H9 (cell line): ENCODE measurements around the gene ZNF358. TPM values are rescaled to one million over a fixed set of nuclear protein-coding genes. Genes with fewer than 3 reads are reported as not detected.

Experiments
- DNase-seq: peaks from one replicate; pipeline ENCODE4 v3.0.0-alpha.2; 2017
- H2AFZ ChIP-seq: one replicate; pipeline ENCODE4 v1.6.1; 2013; ENCODE audit warnings: mild to moderate bottlenecking, low read length, control low read depth, moderate library complexity
- H2AK5ac ChIP-seq: 2 replicates; pipeline ENCODE4 v1.6.1; 2013; ENCODE audit warnings: low read length, control low read depth, mixed read lengths; ENCODE audit not compliant: insufficient read length
- H2BK120ac ChIP-seq: one replicate; pipeline ENCODE4 v1.6.1; 2013; ENCODE audit warnings: low read depth, mild to moderate bottlenecking, low read length, control low read depth, inconsistent platforms; ENCODE audit not compliant: poor library complexity, severe bottlenecking
- H2BK12ac ChIP-seq: 2 replicates; pipeline ENCODE4 v1.6.1; 2013; ENCODE audit warnings: low read length, control low read depth, mixed read lengths, low read depth; ENCODE audit not compliant: insufficient read length
- H2BK15ac ChIP-seq: 2 replicates; pipeline ENCODE4 v1.6.1; 2013; ENCODE audit warnings: low read depth, low read length, control low read depth
- H2BK20ac ChIP-seq: one replicate; pipeline ENCODE4 v1.6.1; 2013; ENCODE audit warnings: low read depth, mild to moderate bottlenecking, low read length, control low read depth, inconsistent platforms; ENCODE audit not compliant: poor library complexity, severe bottlenecking
- H2BK5ac ChIP-seq: 2 replicates; pipeline ENCODE4 v1.6.1; 2013; ENCODE audit warnings: low read length, control low read depth, mixed read lengths; ENCODE audit not compliant: insufficient read length
- H3K14ac ChIP-seq: 2 replicates; pipeline ENCODE4 v1.6.1; 2013; ENCODE audit warnings: low read length, control low read depth; ENCODE audit not compliant: insufficient read depth
- H3K18ac ChIP-seq: 2 replicates; pipeline ENCODE4 v1.6.1; 2013; ENCODE audit warnings: low read depth, mild to moderate bottlenecking, mixed read lengths, low read length, control low read depth; ENCODE audit not compliant: insufficient read length
- H3K23ac ChIP-seq: 2 replicates; pipeline ENCODE4 v1.6.1; 2013; ENCODE audit warnings: low read length, control low read depth, mixed read lengths, low read depth; ENCODE audit not compliant: insufficient read length
- H3K23me2 ChIP-seq: 2 replicates; pipeline ENCODE4 v1.6.1; 2013; ENCODE audit warnings: low read depth, mild to moderate bottlenecking, mixed read lengths, low read length, control low read depth; ENCODE audit not compliant: insufficient read length, poor library complexity, severe bottlenecking
- H3K27ac ChIP-seq: 2 replicates; pipeline ENCODE4 v1.5.1; 2013; ENCODE audit warnings: low read length, control low read depth, mixed read lengths, low read depth; ENCODE audit not compliant: insufficient read length
- H3K27me3 ChIP-seq: 2 replicates; pipeline ENCODE4 v1.6.1; 2013; ENCODE audit warnings: low read length, control low read depth, inconsistent platforms; ENCODE audit not compliant: insufficient read depth
- H3K4ac ChIP-seq: 2 replicates; pipeline ENCODE4 v1.6.1; 2013; ENCODE audit warnings: low read depth, mild to moderate bottlenecking, control low read depth, inconsistent platforms, low read length, moderate library complexity
- H3K4me1 ChIP-seq: 2 replicates; pipeline ENCODE4 v1.6.1; 2013; ENCODE audit warnings: low read length, control low read depth, inconsistent platforms; ENCODE audit not compliant: insufficient read depth
- H3K4me2 ChIP-seq: 2 replicates; pipeline ENCODE4 v1.6.1; 2013; ENCODE audit warnings: low read length, control low read depth, mixed read lengths; ENCODE audit not compliant: insufficient read length, insufficient read depth
- H3K56ac ChIP-seq: 2 replicates; pipeline ENCODE4 v1.6.1; 2013; ENCODE audit warnings: low read depth, mild to moderate bottlenecking, mixed read lengths, low read length, control low read depth; ENCODE audit not compliant: insufficient read length
- H3K79me1 ChIP-seq: 2 replicates; pipeline ENCODE4 v1.6.1; 2013; ENCODE audit warnings: low read depth, mild to moderate bottlenecking, moderate library complexity, low read length, control low read depth, inconsistent platforms; ENCODE audit not compliant: insufficient read depth, poor library complexity, severe bottlenecking
- H3K79me2 ChIP-seq: 2 replicates; pipeline ENCODE4 v1.6.1; 2013; ENCODE audit warnings: low read length, control low read depth, inconsistent platforms; ENCODE audit not compliant: insufficient read depth
- H3K9ac ChIP-seq: 2 replicates; pipeline ENCODE4 v1.6.1; 2013; ENCODE audit warnings: low read length, control low read depth, mixed read lengths; ENCODE audit not compliant: insufficient read length; ENCODE audit errors: extremely low read depth
- H3K9me3 ChIP-seq: one replicate; pipeline ENCODE4 v1.6.1; 2013; ENCODE audit warnings: low read depth, low read length, inconsistent platforms; ENCODE audit not compliant: control insufficient read depth
- H3T11ph ChIP-seq: one replicate; pipeline ENCODE4 v1.6.1; 2013; ENCODE audit warnings: mild to moderate bottlenecking, low read length, control low read depth, inconsistent platforms
- H4K20me1 ChIP-seq: one replicate; pipeline ENCODE4 v1.6.1; 2013; ENCODE audit not compliant: control insufficient read depth, insufficient read length, insufficient read depth
- H4K5ac ChIP-seq: 2 replicates; pipeline ENCODE4 v1.6.1; 2013; ENCODE audit warnings: low read depth, mild to moderate bottlenecking, mixed read lengths, low read length, control low read depth; ENCODE audit not compliant: insufficient read length
- H4K8ac ChIP-seq: replicated peaks from 2 replicates; pipeline ENCODE4 v1.6.1; 2013; ENCODE audit warnings: low read length, control low read depth, mixed read lengths, low read depth; ENCODE audit not compliant: insufficient read length
- H4K91ac ChIP-seq: 2 replicates; pipeline ENCODE4 v1.6.1; 2013; ENCODE audit warnings: low read depth, mild to moderate bottlenecking, moderate library complexity, mixed read lengths, low read length, control low read depth; ENCODE audit not compliant: insufficient read length
- H3K27ac Mint-ChIP-seq, 3 experiments: 2 replicates in 2 of 3; 3 replicates in 1 of 3; pipeline ENCODE4 v1.8.0; 2020 to 2021; ENCODE audit warnings: mixed read lengths in 3 of 3, mild to moderate bottlenecking in 1 of 3, moderate library complexity in 1 of 3
- H3K27me3 Mint-ChIP-seq: 2 replicates; pipeline ENCODE4 v1.8.0; 2021; ENCODE audit warnings: low read depth, mild to moderate bottlenecking, moderate library complexity, mixed read lengths
- H3K36me3 Mint-ChIP-seq, 3 experiments: 2 replicates in 2 of 3; 3 replicates in 1 of 3; pipeline ENCODE4 v1.8.0; 2020 to 2021; ENCODE audit warnings: low read depth in 3 of 3, mixed read lengths in 3 of 3; ENCODE audit not compliant: insufficient read depth in 1 of 3
- H3K4me1 Mint-ChIP-seq, 2 experiments: 2 replicates each; pipeline ENCODE4 v1.8.0; 2020; ENCODE audit warnings: mixed read lengths in 2 of 2
- H3K4me3 Mint-ChIP-seq, 2 experiments: 2 replicates in 1 of 2; 3 replicates in 1 of 2; pipeline ENCODE4 v1.8.0; 2020 to 2021; ENCODE audit warnings: mild to moderate bottlenecking in 2 of 2, mixed read lengths in 2 of 2, moderate library complexity in 1 of 2
- H3K9me3 Mint-ChIP-seq, 2 experiments: 2 replicates in 1 of 2; 3 replicates in 1 of 2; pipeline ENCODE4 v1.8.0; 2020; ENCODE audit warnings: mild to moderate bottlenecking in 2 of 2, mixed read lengths in 2 of 2, moderate library complexity in 1 of 2
- WGBS: extraction: QIAGEN DNeasy Blood & Tissue Kit; methylation state at CpG from one replicate; pipeline ENCODE4 v1.1.7; 2013; ENCODE audit warnings: missing lambda C conversion rate, low lambda C conversion rate, mixed read lengths; ENCODE audit not compliant: insufficient read length; ENCODE audit errors: extremely low coverage; 5-methylcytosine and 5-hydroxymethylcytosine counted together
- total RNA-seq: library from RNA; stranded (reverse); gene quantifications from 2 replicates; pipeline ENCODE4 v1.2.1, GENCODE V29; 2021
- TF ChIP-seq, protein P1 (sequence below): fragments of 200-600 bp; sonication (generic); conservative IDR thresholded peaks from 3 replicates; pipeline ENCODE4 v1.8.0; 2021; ENCODE audit warnings: antibody characterized with exemption, mild to moderate bottlenecking

The ZNF358 gene
- total RNA-seq, 1 experiment from 2014 or later = 40.5 TPM

DNA sequence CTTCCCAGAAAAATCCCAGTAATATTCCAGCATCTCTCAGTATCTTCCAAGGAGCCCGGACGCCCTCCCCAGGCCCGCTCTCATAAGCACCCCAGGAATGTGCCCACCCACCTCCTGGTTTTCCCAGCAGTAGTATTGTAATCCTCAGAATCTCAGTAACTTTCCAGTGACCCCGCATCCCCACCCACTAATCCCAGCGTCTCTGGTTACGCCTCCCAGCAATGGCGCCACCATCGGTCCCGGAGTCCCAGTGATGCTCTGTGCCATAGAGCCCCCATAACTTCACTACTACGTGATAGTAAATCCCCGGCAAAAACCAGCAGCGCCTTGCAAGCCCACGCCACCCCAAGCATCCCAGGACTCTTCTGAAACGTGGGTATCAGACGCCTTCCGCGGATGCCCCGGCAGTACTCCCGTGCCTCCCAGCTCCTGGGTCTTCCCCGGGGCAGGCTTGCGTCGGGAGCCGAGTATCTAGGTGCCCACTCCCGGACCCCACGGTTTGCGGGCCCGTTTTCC, 18.7 kb downstream of the ZNF358 start:
- Histone ChIP-seq H3K4me1 (peaks cover 2% of the 10 kb centered on the region; the same call in 1 of the 2 replicates), H2BK12ac (no peak overlapping the region), H3K27ac (no peak overlapping the region), H2BK5ac (no peak overlapping the region), H3K56ac (no peak overlapping the region), H2BK20ac (no peak overlapping the region), H3T11ph (no peak overlapping the region), H3K23me2 (peaks cover 4% of the 10 kb centered on the region), H3K27me3 (no peaks in the 10 kb centered on the region), H3K79me1 (no peaks in the 10 kb centered on the region), H3K18ac (no peak overlapping the region), H3K79me2 (no peaks in the 10 kb centered on the region), H4K8ac (no peak overlapping the region), H2BK120ac (no peak overlapping the region), H3K9ac (peak overlapping the region; percentile 16), H2AFZ (no peak overlapping the region), H3K14ac (peak overlapping the region; percentile 51; the same call in 1 of the 2 replicates), H3K9me3 (no peaks in the 10 kb centered on the region), H3K4ac (no peak overlapping the region), H4K5ac (no peak overlapping the region), H2BK15ac (no peak overlapping the region), H3K23ac (no peak overlapping the region), H4K91ac (no peak overlapping the region), H2AK5ac (no peak overlapping the region), H4K20me1 (no peaks in the 10 kb centered on the region), H3K4me2 (peak overlapping the region; percentile 74)
- peak; percentile 85 for DNase-seq
- WGBS = no CpG with 5 or more reads among the region's 27 CpGs
- peaks cover 5 to 6% of the 10 kb centered on the region in 2 experiments for H3K4me1 Mint-ChIP-seq
- peaks cover 6 to 22% (median 19%) of the 10 kb centered on the region in 3 experiments; a peak in 6 of 7 replicates for H3K36me3 Mint-ChIP-seq
- peak overlapping the region; percentile 87 to 99 (median 93); a peak in 6 of 7 replicates for H3K27ac Mint-ChIP-seq
- no peaks in the 10 kb centered on the region for H3K9me3 Mint-ChIP-seq
- peak overlapping the region; percentile 86 to 97 for H3K4me3 Mint-ChIP-seq
- H3K27me3 Mint-ChIP-seq = no peaks in the 10 kb centered on the region
- TF ChIP-seq, protein P1, sequence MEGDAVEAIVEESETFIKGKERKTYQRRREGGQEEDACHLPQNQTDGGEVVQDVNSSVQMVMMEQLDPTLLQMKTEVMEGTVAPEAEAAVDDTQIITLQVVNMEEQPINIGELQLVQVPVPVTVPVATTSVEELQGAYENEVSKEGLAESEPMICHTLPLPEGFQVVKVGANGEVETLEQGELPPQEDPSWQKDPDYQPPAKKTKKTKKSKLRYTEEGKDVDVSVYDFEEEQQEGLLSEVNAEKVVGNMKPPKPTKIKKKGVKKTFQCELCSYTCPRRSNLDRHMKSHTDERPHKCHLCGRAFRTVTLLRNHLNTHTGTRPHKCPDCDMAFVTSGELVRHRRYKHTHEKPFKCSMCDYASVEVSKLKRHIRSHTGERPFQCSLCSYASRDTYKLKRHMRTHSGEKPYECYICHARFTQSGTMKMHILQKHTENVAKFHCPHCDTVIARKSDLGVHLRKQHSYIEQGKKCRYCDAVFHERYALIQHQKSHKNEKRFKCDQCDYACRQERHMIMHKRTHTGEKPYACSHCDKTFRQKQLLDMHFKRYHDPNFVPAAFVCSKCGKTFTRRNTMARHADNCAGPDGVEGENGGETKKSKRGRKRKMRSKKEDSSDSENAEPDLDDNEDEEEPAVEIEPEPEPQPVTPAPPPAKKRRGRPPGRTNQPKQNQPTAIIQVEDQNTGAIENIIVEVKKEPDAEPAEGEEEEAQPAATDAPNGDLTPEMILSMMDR = no peak
